ENCODE results near the gene GABRG3. TPM values are rescaled to one million over a fixed set of nuclear protein-coding genes. Genes with fewer than 3 reads are reported as not detected.
A peak's percentile ranks its signal among the peaks of the same experiment; 100 is the strongest.

The GABRG3 gene
- total RNA-seq, 1 donor from 2014 or later, result not detected

DNA sequence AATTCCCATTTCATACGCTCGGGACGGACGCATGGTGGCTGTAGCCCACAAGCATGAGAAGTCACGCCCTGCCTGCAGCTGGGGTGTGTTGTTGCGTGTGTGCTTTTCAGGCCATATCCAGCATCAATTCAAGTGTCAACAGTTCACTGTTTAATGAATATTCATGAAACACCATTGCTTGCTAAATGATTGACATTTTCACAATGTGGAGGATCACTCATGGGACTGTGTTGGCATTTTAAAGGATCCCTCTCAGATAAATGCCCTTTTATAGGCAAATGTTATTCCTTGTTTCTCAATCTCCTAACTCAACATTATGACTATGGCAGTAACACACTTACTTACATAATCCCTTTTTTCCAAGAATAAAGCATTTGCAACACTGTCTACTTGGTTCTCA is 511.3 kb downstream of the GABRG3 start:
- H3K4me3 ChIP-seq (ENCODE audit: low read depth, low read length), result no peak overlapping the region
- no peaks in the 10 kb centered on the region for H3K27me3 ChIP-seq (ENCODE audit: control insufficient read depth, insufficient read depth, low read length)
- no peak for TF ChIP-seq CTCF (IDR thresholded peaks at IDR 0.05; ENCODE audit: insufficient read depth, low read length, severe bottlenecking)
- no peaks in the 10 kb centered on the region for H3K36me3 ChIP-seq (ENCODE audit: control insufficient read depth, insufficient read depth, low read length)
- FAIRE-seq, result no peak
- no peak for DNase-seq (ENCODE audit: low read depth)

DNA sequence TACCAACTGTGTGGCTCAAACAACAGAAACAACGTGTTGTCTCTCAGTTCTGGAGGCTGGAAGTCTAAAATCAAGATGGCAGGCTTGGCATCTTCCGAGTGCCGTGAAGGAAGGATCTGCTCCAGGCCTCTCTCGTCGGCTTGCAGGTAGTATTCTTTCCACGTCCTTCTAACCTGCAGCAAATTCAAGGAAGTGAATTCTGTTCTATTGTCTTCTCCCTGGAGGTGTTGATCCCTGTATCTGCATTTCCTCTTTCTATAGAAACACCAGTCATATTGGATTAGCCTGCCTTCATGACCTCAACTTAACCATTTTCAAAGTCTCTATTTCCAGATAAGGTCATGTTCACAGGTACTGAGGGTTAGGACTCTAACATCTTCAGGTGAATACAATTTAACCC is 512.1 kb downstream of the GABRG3 start:
- DNase-seq (ENCODE audit: low read depth) (no peak), FAIRE-seq (no peak)
- TF ChIP-seq CTCF (IDR thresholded peaks at IDR 0.05; ENCODE audit: insufficient read depth, low read length, severe bottlenecking), result no peak
- Histone ChIP-seq H3K27me3 (ENCODE audit: control insufficient read depth, insufficient read depth, low read length) (no peaks in the 10 kb centered on the region), H3K36me3 (ENCODE audit: control insufficient read depth, insufficient read depth, low read length) (no peaks in the 10 kb centered on the region), H3K4me3 (ENCODE audit: low read depth, low read length) (no peak overlapping the region)

- FAIRE-seq (no peak), DNase-seq (ENCODE audit: low read depth) (no peak)
- TF ChIP-seq CTCF (IDR thresholded peaks at IDR 0.05; ENCODE audit: insufficient read depth, low read length, severe bottlenecking), result no peak
- no peaks in the 10 kb centered on the region for H3K27me3 ChIP-seq (ENCODE audit: control insufficient read depth, insufficient read depth, low read length)
- H3K4me3 ChIP-seq (ENCODE audit: low read depth, low read length), result no peak overlapping the region
- H3K36me3 ChIP-seq (ENCODE audit: control insufficient read depth, insufficient read depth, low read length), result no peaks in the 10 kb centered on the region
These were observed 514.3 kb downstream of the GABRG3 start for GRCh38 chr15:27485265-27485664.

DNA sequence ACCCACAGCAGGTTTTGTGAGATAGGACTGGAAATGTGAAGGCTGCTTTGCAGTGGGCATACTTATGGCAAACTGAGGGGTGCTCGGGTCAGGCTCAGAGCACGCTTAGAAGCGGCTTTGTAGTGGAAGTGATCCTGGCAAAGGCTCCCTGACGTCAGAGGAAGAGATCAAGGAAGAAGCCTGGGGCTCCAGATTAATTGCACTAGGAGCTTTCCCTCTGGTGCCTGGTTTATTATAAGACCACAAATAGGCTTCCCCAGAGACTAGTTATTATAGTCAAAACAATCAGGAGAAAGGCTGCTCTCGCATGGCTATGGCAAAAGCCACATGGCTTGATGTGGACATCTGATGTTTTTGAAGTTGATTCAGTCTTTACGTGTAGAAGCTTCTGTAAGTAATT is 515.1 kb downstream of the GABRG3 start:
- DNase-seq (ENCODE audit: low read depth) (no peak), FAIRE-seq (no peak)
- H3K36me3 ChIP-seq (ENCODE audit: control insufficient read depth, insufficient read depth, low read length), result no peaks in the 10 kb centered on the region
- H3K27me3 ChIP-seq (ENCODE audit: control insufficient read depth, insufficient read depth, low read length), result no peaks in the 10 kb centered on the region
- H3K4me3 ChIP-seq (ENCODE audit: low read depth, low read length), result no peak overlapping the region
- TF ChIP-seq CTCF (IDR thresholded peaks at IDR 0.05; ENCODE audit: insufficient read depth, low read length, severe bottlenecking), result no peak

GRCh38 chr15:27486683-27487647 is 516.0 kb downstream of the GABRG3 start:
- Histone ChIP-seq H3K4me3 (ENCODE audit: low read depth, low read length) (no peak overlapping the region), H3K27me3 (ENCODE audit: control insufficient read depth, insufficient read depth, low read length) (no peaks in the 10 kb centered on the region), H3K36me3 (ENCODE audit: control insufficient read depth, insufficient read depth, low read length) (no peaks in the 10 kb centered on the region)
- no peak for FAIRE-seq
- TF ChIP-seq CTCF (IDR thresholded peaks at IDR 0.05; ENCODE audit: insufficient read depth, low read length, severe bottlenecking), result no peak
- DNase-seq (ENCODE audit: low read depth), result peak; percentile 26
